K562 (cell line): Measurements from ENCODE around the gene CIAO3. TPM values are rescaled to one million over a fixed set of nuclear protein-coding genes. Genes with fewer than 3 reads are reported as not detected.
A peak's percentile ranks its signal among the peaks of the same experiment; 100 is the strongest.

Experiments used
- ATAC-seq: fragments of 200-7000 bp; cut with Tn5 transposase; 3 replicates; pipeline ENCODE4 v1.9.1; 2020; ENCODE audit warnings: moderate library complexity
- BruUV-seq: library from RNA; stranded (reverse); fragments of 400-500 nt; replicated peaks from 2 replicates; lab custom pipeline; 2021; lab: Mats Ljungman, UMichigan
- CTCF ChIA-PET: fragments of 300-600 bp; formaldehyde crosslinking; extraction: SDS; loops from one replicate; lab custom pipeline; 2021; ENCODE audit warnings: low intra/inter-chr PET ratio; lab: Yijun Ruan, JAX
- POLR2A ChIA-PET: fragments of 300-600, 350-650 bp; sonication (Branson Sonifier 250); formaldehyde crosslinking; extraction: SDS; loops from one replicate; lab custom pipeline; 2021; ENCODE audit warnings: antibody characterized with exemption, inconsistent platforms; lab: Yijun Ruan, JAX
- DNase-seq, 4 experiments: peaks; one replicate each; pipeline versions ENCODE4 v3.0.0 to v3.0.0-alpha.2; 2011 to 2018; ENCODE audit warnings: low spot score in 3 of 4, mixed read lengths in 3 of 4; ENCODE audit errors: extremely low read depth in 1 of 4
- FAIRE-seq: peaks from 2 replicates; lab custom pipeline; 2011; peaks lifted over from hg19 to GRCh38; lab: Jason Lieb, UNC
- H2AFZ ChIP-seq: 2 replicates; pipeline ENCODE4 v1.6.0; 2011; ENCODE audit warnings: low read depth, low read length, control low read depth, inconsistent platforms
- H3K27ac ChIP-seq: fragments of 200-600 bp; 3 replicates; pipeline ENCODE4 v1.8.0; 2011; ENCODE audit warnings: low read depth, mild to moderate bottlenecking, control low read depth, inconsistent platforms, low read length, moderate library complexity, mixed read lengths; ENCODE audit errors: extremely low read depth
- H3K27me3 ChIP-seq, 2 experiments: fragments of 300-600 bp in 1 of 2; 2 replicates in 1 of 2; 3 replicates in 1 of 2; pipeline versions ENCODE4 v1.6.0 to v1.8.0; 2011; ENCODE audit warnings: inconsistent platforms in 2 of 2, low read length in 2 of 2, mild to moderate bottlenecking in 1 of 2, mixed read lengths in 1 of 2, moderate library complexity in 1 of 2; ENCODE audit not compliant: control insufficient read depth in 2 of 2, insufficient read depth in 2 of 2
- H3K36me3 ChIP-seq: fragments of 300-600 bp; 3 replicates; pipeline ENCODE4 v1.8.0; 2011; ENCODE audit warnings: mild to moderate bottlenecking, low read length, inconsistent platforms; ENCODE audit not compliant: control insufficient read depth, insufficient read depth
- H3K4me1 ChIP-seq, 2 experiments: fragments of 200-600 bp in 1 of 2; replicated peaks in 1 of 2; 2 replicates in 1 of 2; 3 replicates in 1 of 2; pipeline versions ENCODE4 v1.5.1 to v1.8.0; 2011; ENCODE audit warnings: inconsistent platforms in 2 of 2, low read length in 2 of 2, mild to moderate bottlenecking in 1 of 2, mixed read lengths in 1 of 2, moderate library complexity in 1 of 2; ENCODE audit not compliant: control insufficient read depth in 2 of 2, insufficient read depth in 2 of 2
- H3K4me2 ChIP-seq: 2 replicates; pipeline ENCODE4 v1.6.1; 2011; ENCODE audit warnings: low read length, control low read depth, inconsistent platforms, mixed read lengths; ENCODE audit not compliant: insufficient read depth
- H3K4me3 ChIP-seq: fragments of 200-600 bp; sonication (generic), shearing (Covaris generic); 2 replicates; pipeline ENCODE4 v1.5.1; 2016; ENCODE audit warnings: control low read depth, inconsistent platforms
- H3K79me2 ChIP-seq: fragments of 200-600 bp; 3 replicates; pipeline ENCODE4 v1.8.0; 2011; ENCODE audit warnings: low read length, inconsistent platforms; ENCODE audit not compliant: control insufficient read depth, insufficient read depth
- H3K9ac ChIP-seq, 2 experiments: 2 replicates each; pipeline versions ENCODE4 v1.6.0 to v1.6.1; 2011; ENCODE audit warnings: low read depth in 2 of 2, low read length in 2 of 2, control low read depth in 1 of 2, inconsistent platforms in 1 of 2, mild to moderate bottlenecking in 1 of 2, mixed read lengths in 1 of 2; ENCODE audit not compliant: insufficient read depth in 1 of 2
- H3K9me1 ChIP-seq: one replicate; pipeline ENCODE4 v1.6.0; 2011; ENCODE audit warnings: inconsistent platforms, mild to moderate bottlenecking, low read length, moderate library complexity; ENCODE audit not compliant: control insufficient read depth, insufficient read depth
- H3K9me3 ChIP-seq: replicated peaks from 2 replicates; pipeline ENCODE4 v1.5.1; 2011; ENCODE audit warnings: low read depth, low read length, inconsistent platforms; ENCODE audit not compliant: control insufficient read depth, insufficient read depth
- H4K20me1 ChIP-seq: replicated peaks from 2 replicates; pipeline ENCODE4 v1.6.1; 2011; ENCODE audit warnings: low read length, inconsistent platforms, mixed read lengths; ENCODE audit not compliant: control insufficient read depth, insufficient read depth
- CEBPG ChIP-seq, 3 experiments: fragments of 200-800 bp in 1 of 3; sonication (Bioruptor generic) in 1 of 3; sonication (generic) in 1 of 3; formaldehyde crosslinking in 1 of 3; IDR thresholded peaks in 2 of 3; conservative IDR thresholded peaks in 1 of 3; 2 replicates each; pipeline versions ENCODE4 v1.6.1 to v1.8.0; 2016 to 2022; ENCODE audit warnings: missing compliant biosample characterization in 2 of 3, missing genetic modification characterization in 2 of 3, mild to moderate bottlenecking in 1 of 3, missing genetic modification reagents in 1 of 3
- LEF1 ChIP-seq: fragments of 450-650 bp; IDR thresholded peaks from 2 replicates; pipeline ENCODE4 v1.6.1; 2016; ENCODE audit warnings: mild to moderate bottlenecking
- NFE2 ChIP-seq: IDR thresholded peaks from 2 replicates; pipeline ENCODE4 v1.6.1; 2014; ENCODE audit warnings: antibody characterized with exemption, low read depth
- PHB2 ChIP-seq: fragments of 450-650 bp; IDR thresholded peaks from 2 replicates; pipeline ENCODE4 v1.6.1; 2017; ENCODE audit warnings: low read depth
- PHF20 ChIP-seq: fragments of 450-650 bp; IDR thresholded peaks from 2 replicates; pipeline ENCODE4 v1.6.1; 2018; ENCODE audit not compliant: partially characterized antibody
- POLR2A ChIP-seq: fragments of 450-650 bp; conservative IDR thresholded peaks from 2 replicates; pipeline ENCODE4 v1.6.1; 2016
- SAFB ChIP-seq: fragments of 200-400 bp; formaldehyde crosslinking; IDR thresholded peaks from 2 replicates; pipeline ENCODE4 v1.6.1; 2017; ENCODE audit warnings: low read depth, low read length, borderline replicate concordance
- SIX5 ChIP-seq, 2 experiments: IDR thresholded peaks; 2 replicates each; pipeline ENCODE4 v1.6.1; 2011; ENCODE audit warnings: low read length in 2 of 2, borderline replicate concordance in 1 of 2, low read depth in 1 of 2, mild to moderate bottlenecking in 1 of 2, moderate library complexity in 1 of 2; ENCODE audit not compliant: insufficient read depth in 1 of 2
- STAT5A ChIP-seq: IDR thresholded peaks from 2 replicates; pipeline ENCODE4 v1.6.1; 2012; ENCODE audit warnings: low read length, inconsistent platforms, borderline replicate concordance
- TCFL5 ChIP-seq: fragments of 250-450 bp; sonication (Bioruptor Pico); conservative IDR thresholded peaks from 2 replicates; pipeline ENCODE4 v1.6.1; 2021; ENCODE audit warnings: mild to moderate bottlenecking, moderate library complexity, matching md5 sums
- U2AF1 ChIP-seq: fragments of 200-400 bp; formaldehyde crosslinking; optimal IDR thresholded peaks from 2 replicates; pipeline ENCODE3; 2017; ENCODE audit warnings: mild to moderate bottlenecking, low read depth, low read length, moderate library complexity
- WGBS: fragments of 100-300 bp; shearing (Covaris generic); methylation state at CpG from one replicate; pipeline ENCODE4 v1.1.6; 2016; ENCODE audit warnings: low coverage, mixed read lengths; ENCODE audit not compliant: insufficient coverage; ENCODE audit errors: missing lambda C conversion rate; 5-methylcytosine and 5-hydroxymethylcytosine counted together
- in situ Hi-C: fragments of 300-500 bp; cut with MboI; formaldehyde crosslinking; loops from 4 replicates; pipeline ENCODE4 v1.15.0; 2018; ENCODE audit warnings: inconsistent platforms, mixed read lengths
- intact Hi-C: fragments of 100-400 bp; cut with micrococcal nuclease; formaldehyde crosslinking; loops from 2 replicates; pipeline ENCODE4 v1.14.2; 2022
- polyA plus RNA-seq, 8 experiments: library from polyadenylated mRNA; depleted of rRNA in 4 of 8; stranded (reverse) in 5 of 8; unstranded in 3 of 8; fragments of >200 nt; fragmentation: Nextera tagmentation in 2 of 8; fragmentation: Illumina TruSeq in 1 of 8; extraction: Ambion mirVana in 2 of 8; extraction: Trizol in 1 of 8; gene quantifications; 2 replicates each; pipeline versions ENCODE4 v1.2.1 to v1.2.3, GENCODE V29; 2011 to 2014; ENCODE audit warnings: inconsistent platforms in 1 of 8, missing spikeins in 1 of 8
- total RNA-seq, 7 experiments: library from RNA; depleted of rRNA in 6 of 7; stranded (reverse); fragments of >200 nt in 6 of 7; fragmentation: Illumina TruSeq in 2 of 7; extraction: Trizol in 2 of 7; gene quantifications; 2 replicates each; pipeline versions ENCODE4 v1.2.1 to v1.2.3, GENCODE V29; 2011 to 2021; ENCODE audit warnings: low replicate concordance in 1 of 7
- TF ChIP-seq, protein P1 (sequence below), 2 experiments: fragments of 450-650 bp in 1 of 2; sonication (generic) in 1 of 2; formaldehyde crosslinking; conservative IDR thresholded peaks; 2 replicates each; pipeline versions ENCODE4 v1.4.0 to v1.8.1; 2020 to 2022; ENCODE audit warnings: mild to moderate bottlenecking in 1 of 2, missing genetic modification reagents in 1 of 2
- TF ChIP-seq, protein P2 (sequence below): IDR thresholded peaks from 2 replicates; pipeline ENCODE4 v1.6.1; 2011; ENCODE audit warnings: borderline replicate concordance, low read depth, mild to moderate bottlenecking, moderate library complexity, low read length; ENCODE audit not compliant: insufficient read depth, poor library complexity, severe bottlenecking
- TF ChIP-seq, protein P3 (sequence below): fragments of 450-650 bp; IDR thresholded peaks from 2 replicates; pipeline ENCODE4 v1.6.1; 2016; ENCODE audit warnings: antibody characterized with exemption
- TF ChIP-seq, protein P4 (sequence below): fragments of 450-650 bp; formaldehyde crosslinking; IDR thresholded peaks from 2 replicates; pipeline ENCODE4 v1.4.0; 2022; ENCODE audit warnings: mild to moderate bottlenecking, moderate library complexity

The CIAO3 gene
- total and polyA plus RNA-seq, 9 of the 15 experiments (the other 6 are each of a cell fraction or from before 2014, with no cell fraction given), result 2.2 to 35.6 (median 18.7) TPM

DNA sequence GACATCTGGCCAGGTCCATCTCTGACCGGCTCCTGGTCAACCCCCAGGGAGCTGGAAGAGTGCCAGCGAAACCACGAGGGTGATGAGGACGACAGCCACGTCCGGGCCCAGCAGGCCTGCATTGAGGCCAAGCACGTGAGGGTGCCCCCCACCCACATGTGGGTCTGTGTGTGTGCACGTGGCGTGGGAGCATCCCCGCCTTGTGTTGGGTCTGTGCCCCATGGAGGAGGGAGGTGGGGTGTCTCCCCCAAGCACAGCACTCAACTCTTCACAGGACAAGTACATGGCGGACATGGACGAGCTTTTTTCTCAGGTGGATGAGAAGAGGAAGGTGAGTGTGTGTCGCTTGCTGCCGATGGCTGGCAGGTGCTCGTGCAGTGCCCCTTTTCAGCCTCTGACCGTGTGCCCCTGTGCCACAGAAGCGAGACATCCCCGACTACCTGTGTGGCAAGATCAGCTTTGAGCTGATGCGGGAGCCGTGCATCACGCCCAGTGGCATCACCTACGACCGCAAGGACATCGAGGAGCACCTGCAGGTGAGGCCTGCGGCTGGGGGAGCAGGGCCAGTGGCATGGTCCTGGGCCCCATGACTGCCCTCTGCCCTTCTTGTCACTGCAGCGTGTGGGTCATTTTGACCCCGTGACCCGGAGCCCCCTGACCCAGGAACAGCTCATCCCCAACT lies 58.9 kb downstream of the CIAO3 start:
- Histone ChIP-seq H3K79me2 (peaks cover 41% of the 10 kb centered on the region), H2AFZ (no peak overlapping the region), H4K20me1 (peaks cover 21% of the 10 kb centered on the region), H3K36me3 (peaks cover 55% of the 10 kb centered on the region), H3K4me1 (peaks cover 33 to 98% of the 10 kb centered on the region in 2 experiments), H3K4me2 (peak overlapping the region; percentile 75), H3K27me3 (no peaks in the 10 kb centered on the region), H3K9me3 (no peaks in the 10 kb centered on the region), H3K4me3 (peak overlapping the region; percentile 98), H3K9me1 (peaks cover 11% of the 10 kb centered on the region), H3K9ac (peak overlapping the region; percentile 83 to 98), H3K27ac (peak overlapping the region; percentile 89)
- no TSS peak for BruUV-seq
- ChIA-PET POLR2A (interaction anchor here (0.7 to 1.8 kb wide), 11 partner anchors 8 to 636 kb away, joined by 3 to 10 read pairs (median 4); partner anchors contain the start of genes CAPN15, METTL26, WDR24 and WFIKKN1), CTCF (interaction anchor here (0.6 kb wide), 1 partner anchor 13 kb away, joined by 3 read pairs; no protein-coding TSS in a partner anchor)
- DNase-seq (peak in 3 of 4 experiments; percentile 29 to 89 (median 62)), ATAC-seq (peak; percentile 11), FAIRE-seq (peak; percentile 82)
- in situ Hi-C loops (no loop called here), intact Hi-C loops (loop anchor here (5.0 kb wide), 1 partner anchor 285 kb away; the partner anchor contains the start of gene NME4)
- 61% methylated on average over 26 of the region's 28 CpGs for WGBS
- TF ChIP-seq TCFL5 (CRISPR knock-in tag) (no peak), SIX5 (IDR thresholded peaks at IDR 0.05; ENCODE audit: borderline replicate concordance in 1 of 2, insufficient read depth in 1 of 2, low read depth in 1 of 2, low read length in 2 of 2) (no peak), SAFB (no peak), U2AF1 (no peak), PHB2 (no peak), CEBPG (CRISPR knock-in tag; IDR thresholded peaks at IDR 0.05) (no peak), CEBPG (tag; conservative IDR thresholded peaks at IDR 0.05 in 1 of 2, IDR thresholded peaks at IDR 0.05 in 1 of 2) (no peak), NFE2 (no peak), LEF1 (no peak), PHF20 (no peak), POLR2A (peak; percentile 19; the same call in 1 of the 2 replicates), STAT5A (no peak; the same call in 1 of the 2 replicates)
- TF ChIP-seq, protein P1, sequence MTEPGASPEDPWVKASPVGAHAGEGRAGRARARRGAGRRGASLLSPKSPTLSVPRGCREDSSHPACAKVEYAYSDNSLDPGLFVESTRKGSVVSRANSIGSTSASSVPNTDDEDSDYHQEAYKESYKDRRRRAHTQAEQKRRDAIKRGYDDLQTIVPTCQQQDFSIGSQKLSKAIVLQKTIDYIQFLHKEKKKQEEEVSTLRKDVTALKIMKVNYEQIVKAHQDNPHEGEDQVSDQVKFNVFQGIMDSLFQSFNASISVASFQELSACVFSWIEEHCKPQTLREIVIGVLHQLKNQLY (CRISPR knock-in tag; conservative IDR thresholded peaks at IDR 0.05), result no peak
- TF ChIP-seq, protein P2, sequence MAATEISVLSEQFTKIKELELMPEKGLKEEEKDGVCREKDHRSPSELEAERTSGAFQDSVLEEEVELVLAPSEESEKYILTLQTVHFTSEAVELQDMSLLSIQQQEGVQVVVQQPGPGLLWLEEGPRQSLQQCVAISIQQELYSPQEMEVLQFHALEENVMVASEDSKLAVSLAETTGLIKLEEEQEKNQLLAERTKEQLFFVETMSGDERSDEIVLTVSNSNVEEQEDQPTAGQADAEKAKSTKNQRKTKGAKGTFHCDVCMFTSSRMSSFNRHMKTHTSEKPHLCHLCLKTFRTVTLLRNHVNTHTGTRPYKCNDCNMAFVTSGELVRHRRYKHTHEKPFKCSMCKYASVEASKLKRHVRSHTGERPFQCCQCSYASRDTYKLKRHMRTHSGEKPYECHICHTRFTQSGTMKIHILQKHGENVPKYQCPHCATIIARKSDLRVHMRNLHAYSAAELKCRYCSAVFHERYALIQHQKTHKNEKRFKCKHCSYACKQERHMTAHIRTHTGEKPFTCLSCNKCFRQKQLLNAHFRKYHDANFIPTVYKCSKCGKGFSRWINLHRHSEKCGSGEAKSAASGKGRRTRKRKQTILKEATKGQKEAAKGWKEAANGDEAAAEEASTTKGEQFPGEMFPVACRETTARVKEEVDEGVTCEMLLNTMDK, result no peak
- TF ChIP-seq, protein P3, sequence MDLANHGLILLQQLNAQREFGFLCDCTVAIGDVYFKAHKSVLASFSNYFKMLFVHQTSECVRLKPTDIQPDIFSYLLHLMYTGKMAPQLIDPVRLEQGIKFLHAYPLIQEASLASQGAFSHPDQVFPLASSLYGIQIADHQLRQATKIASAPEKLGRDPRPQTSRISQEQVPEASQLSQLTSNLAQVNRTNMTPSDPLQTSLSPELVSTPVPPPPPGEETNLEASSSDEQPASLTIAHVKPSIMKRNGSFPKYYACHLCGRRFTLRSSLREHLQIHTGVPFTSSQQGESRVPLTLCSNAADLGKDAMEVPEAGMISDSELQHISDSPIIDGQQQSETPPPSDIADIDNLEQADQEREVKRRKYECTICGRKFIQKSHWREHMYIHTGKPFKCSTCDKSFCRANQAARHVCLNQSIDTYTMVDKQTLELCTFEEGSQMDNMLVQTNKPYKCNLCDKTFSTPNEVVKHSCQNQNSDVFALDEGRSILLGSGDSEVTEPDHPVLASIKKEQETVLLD, result no peak
- TF ChIP-seq, protein P4, sequence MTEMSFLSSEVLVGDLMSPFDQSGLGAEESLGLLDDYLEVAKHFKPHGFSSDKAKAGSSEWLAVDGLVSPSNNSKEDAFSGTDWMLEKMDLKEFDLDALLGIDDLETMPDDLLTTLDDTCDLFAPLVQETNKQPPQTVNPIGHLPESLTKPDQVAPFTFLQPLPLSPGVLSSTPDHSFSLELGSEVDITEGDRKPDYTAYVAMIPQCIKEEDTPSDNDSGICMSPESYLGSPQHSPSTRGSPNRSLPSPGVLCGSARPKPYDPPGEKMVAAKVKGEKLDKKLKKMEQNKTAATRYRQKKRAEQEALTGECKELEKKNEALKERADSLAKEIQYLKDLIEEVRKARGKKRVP, result no peak
